ENCODE data around the gene CDH7. TPM values are rescaled to one million over a fixed set of nuclear protein-coding genes. Genes with fewer than 3 reads are reported as not detected.

The CDH7 gene, protein sequence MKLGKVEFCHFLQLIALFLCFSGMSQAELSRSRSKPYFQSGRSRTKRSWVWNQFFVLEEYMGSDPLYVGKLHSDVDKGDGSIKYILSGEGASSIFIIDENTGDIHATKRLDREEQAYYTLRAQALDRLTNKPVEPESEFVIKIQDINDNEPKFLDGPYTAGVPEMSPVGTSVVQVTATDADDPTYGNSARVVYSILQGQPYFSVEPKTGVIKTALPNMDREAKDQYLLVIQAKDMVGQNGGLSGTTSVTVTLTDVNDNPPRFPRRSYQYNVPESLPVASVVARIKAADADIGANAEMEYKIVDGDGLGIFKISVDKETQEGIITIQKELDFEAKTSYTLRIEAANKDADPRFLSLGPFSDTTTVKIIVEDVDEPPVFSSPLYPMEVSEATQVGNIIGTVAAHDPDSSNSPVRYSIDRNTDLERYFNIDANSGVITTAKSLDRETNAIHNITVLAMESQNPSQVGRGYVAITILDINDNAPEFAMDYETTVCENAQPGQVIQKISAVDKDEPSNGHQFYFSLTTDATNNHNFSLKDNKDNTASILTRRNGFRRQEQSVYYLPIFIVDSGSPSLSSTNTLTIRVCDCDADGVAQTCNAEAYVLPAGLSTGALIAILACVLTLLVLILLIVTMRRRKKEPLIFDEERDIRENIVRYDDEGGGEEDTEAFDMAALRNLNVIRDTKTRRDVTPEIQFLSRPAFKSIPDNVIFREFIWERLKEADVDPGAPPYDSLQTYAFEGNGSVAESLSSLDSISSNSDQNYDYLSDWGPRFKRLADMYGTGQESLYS
- under 1 TPM in 5 of 7 donors, not detected in 2; under 0.01 to 0.94 (median 0.08) TPM for total RNA-seq
- under 1 TPM; 0.04 to 0.07 TPM for polyA plus RNA-seq
- long read RNA-seq, donor 1 = 0 reads
- long read RNA-seq, donor 2, full-length matches to known transcripts = 1 of 9 reads
- long read RNA-seq, donor 2, partial matches to known transcripts = 8 of 9 reads
- long read RNA-seq, donor 2, other reads (novel, unspliced or antisense) = 0 of 9 reads
- long read RNA-seq, donor 3 = 0 reads

DNA sequence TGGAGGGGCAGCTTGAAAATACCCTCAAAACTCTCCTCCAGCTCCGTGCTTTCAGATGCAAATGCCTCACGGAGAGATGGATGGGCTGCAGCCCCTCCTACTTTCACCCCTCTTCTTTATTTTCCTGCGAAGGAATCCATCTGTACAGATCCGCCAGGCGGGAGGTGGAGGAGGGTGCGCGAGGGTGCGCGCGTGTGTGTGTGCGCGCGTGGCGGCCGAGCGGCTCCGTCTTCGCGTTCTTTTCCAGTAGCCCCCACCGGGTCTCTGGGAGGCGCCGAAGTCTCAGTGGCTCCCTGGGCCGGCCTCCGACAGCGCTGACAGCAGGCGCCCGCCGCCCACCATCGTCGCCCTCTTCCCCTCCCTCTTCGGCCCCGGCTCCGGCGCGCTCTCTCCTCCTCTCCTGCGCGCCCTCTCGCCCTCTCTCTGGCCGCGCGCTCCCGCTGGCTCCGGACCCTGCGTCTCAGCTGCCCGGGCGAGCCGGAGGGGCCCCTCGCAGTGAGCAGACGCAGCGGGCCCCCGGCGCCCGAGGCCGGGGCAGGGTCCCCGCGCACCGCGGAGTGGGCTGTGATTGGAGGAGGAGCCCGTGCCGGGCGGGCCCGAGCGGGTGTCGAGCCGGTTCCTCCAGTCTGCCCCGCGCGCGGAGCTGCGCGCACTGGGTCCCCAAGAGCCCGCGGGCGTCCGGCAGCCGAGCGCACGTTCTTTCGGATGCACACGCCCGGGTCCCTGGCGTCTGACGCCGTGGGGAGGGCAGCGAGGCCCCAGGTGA lies at the start of gene CDH7:
TSS of gene CDH7 (plus strand) at position 624 of the 766 bp plus-strand sequence. CDS start 11,831 bp downstream, outside the sequence.
- no peaks in the 10 kb centered on the region for H3K9me3 ChIP-seq
- intact Hi-C loops (cut with DNase I) = no loop called here
- H3K27me3 ChIP-seq = no peaks in the 10 kb centered on the region
- H3K4me3 ChIP-seq = no peak within 1 kb of the TSS
- peak in 1 of 5 donors; percentile 6 for DNase-seq
- no peak within 1 kb of the TSS for H3K27ac ChIP-seq
- H3K4me1 ChIP-seq (ENCODE audit: insufficient read depth) = peaks cover 2% of the 10 kb centered on the region
- 0 to 1% (median 1%) methylated on average over 73 to 85 of the region's 85 CpGs for WGBS, 3 donors
- no peaks in the 10 kb centered on the region for H3K36me3 ChIP-seq
- TF ChIP-seq, protein P1, sequence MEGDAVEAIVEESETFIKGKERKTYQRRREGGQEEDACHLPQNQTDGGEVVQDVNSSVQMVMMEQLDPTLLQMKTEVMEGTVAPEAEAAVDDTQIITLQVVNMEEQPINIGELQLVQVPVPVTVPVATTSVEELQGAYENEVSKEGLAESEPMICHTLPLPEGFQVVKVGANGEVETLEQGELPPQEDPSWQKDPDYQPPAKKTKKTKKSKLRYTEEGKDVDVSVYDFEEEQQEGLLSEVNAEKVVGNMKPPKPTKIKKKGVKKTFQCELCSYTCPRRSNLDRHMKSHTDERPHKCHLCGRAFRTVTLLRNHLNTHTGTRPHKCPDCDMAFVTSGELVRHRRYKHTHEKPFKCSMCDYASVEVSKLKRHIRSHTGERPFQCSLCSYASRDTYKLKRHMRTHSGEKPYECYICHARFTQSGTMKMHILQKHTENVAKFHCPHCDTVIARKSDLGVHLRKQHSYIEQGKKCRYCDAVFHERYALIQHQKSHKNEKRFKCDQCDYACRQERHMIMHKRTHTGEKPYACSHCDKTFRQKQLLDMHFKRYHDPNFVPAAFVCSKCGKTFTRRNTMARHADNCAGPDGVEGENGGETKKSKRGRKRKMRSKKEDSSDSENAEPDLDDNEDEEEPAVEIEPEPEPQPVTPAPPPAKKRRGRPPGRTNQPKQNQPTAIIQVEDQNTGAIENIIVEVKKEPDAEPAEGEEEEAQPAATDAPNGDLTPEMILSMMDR (IDR thresholded peaks at IDR 0.05) = no peak
- TF ChIP-seq POLR2A (IDR thresholded peaks at IDR 0.05) (no peak), EP300 (IDR thresholded peaks at IDR 0.05) (no peak)

DNA sequence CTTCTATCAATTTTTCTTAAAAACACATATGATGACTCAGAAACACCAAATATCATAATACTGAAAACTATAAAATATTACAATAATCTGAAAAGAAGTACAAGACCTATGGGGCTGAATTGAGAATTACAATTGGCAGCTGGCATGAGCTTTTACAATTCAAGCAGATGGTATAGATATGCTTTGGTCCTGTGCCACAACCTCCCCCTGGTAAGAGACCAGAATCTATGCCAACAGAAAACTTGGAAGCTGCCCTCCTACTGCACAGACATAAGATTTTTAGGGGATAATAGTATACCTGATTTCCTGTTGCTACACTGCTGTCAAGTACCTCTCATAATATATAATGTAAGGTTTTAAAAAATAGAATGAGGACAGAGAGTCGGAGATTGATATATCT lies 46.8 kb upstream of the CDH7 start:
- 78 to 85% (median 83%) methylated on average over 1 of the region's 1 CpG for WGBS, 3 donors
- TF ChIP-seq EP300 (IDR thresholded peaks at IDR 0.05) (no peak), POLR2A (IDR thresholded peaks at IDR 0.05) (no peak)
- TF ChIP-seq, protein P1 (IDR thresholded peaks at IDR 0.05) = no peak
- Histone ChIP-seq H3K4me3 (no peak overlapping the region), H3K36me3 (no peaks in the 10 kb centered on the region), H3K27ac (no peak overlapping the region), H3K4me1 (ENCODE audit: insufficient read depth) (no peaks in the 10 kb centered on the region), H3K27me3 (no peaks in the 10 kb centered on the region), H3K9me3 (no peaks in the 10 kb centered on the region)
- intact Hi-C loops (cut with DNase I) = no loop called here
- DNase-seq = no peak

DNA sequence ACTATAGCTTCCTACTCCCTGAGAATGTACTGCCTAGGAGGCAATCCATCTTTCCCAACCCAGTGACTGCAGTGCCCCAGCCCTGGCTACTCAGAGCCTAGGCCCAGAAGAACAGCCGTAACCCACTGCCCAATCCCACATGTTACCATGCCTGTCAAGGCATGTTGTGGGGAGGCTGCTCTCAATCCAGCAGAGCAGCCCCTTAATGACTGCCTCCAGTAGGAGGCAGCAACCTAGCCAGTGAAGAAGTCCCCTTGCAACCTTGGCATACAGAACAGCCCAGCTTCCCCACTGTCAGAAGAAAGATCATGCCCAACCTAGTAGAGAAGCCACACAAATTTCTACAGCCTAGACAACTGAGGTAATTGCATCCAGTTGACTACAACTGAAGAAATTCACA lies 44.2 kb upstream of the CDH7 start:
- intact Hi-C loops (cut with DNase I) = no loop called here
- TF ChIP-seq POLR2A (IDR thresholded peaks at IDR 0.05) (no peak), EP300 (IDR thresholded peaks at IDR 0.05) (no peak)
- TF ChIP-seq, protein P1 (IDR thresholded peaks at IDR 0.05) = no peak
- Histone ChIP-seq H3K4me3 (no peak overlapping the region), H3K4me1 (ENCODE audit: insufficient read depth) (no peaks in the 10 kb centered on the region), H3K36me3 (no peaks in the 10 kb centered on the region), H3K27me3 (no peaks in the 10 kb centered on the region), H3K9me3 (no peaks in the 10 kb centered on the region), H3K27ac (no peak overlapping the region)
- WGBS, 3 donors = 92 to 95% (median 92%) methylated on average over 1 of the region's 1 CpG
- DNase-seq = no peak

DNA sequence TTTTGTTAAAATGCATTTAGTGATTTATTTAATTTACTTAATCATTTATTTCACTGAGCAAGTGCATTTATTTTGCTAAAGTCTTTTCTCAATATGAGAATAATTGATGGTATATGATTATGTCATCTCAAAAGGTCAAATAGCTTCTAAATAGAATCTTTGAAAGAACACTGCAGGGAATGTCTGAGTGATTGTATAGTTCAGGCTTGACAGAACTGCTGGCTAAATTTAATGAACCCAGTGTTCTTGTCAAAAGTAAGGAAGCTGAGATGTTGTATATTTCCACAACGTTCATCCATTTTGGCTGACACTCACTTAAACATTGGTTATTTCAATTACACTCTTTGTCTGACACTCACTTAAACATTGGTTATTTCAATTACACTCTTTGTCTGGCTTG lies 39.3 kb upstream of the CDH7 start:
- Histone ChIP-seq H3K4me1 (ENCODE audit: insufficient read depth) (no peaks in the 10 kb centered on the region), H3K27me3 (no peaks in the 10 kb centered on the region), H3K9me3 (no peaks in the 10 kb centered on the region), H3K4me3 (no peak overlapping the region), H3K27ac (no peak overlapping the region), H3K36me3 (no peaks in the 10 kb centered on the region)
- TF ChIP-seq EP300 (IDR thresholded peaks at IDR 0.05) = no peak
- TF ChIP-seq POLR2A (IDR thresholded peaks at IDR 0.05) = no peak
- TF ChIP-seq, protein P1 (IDR thresholded peaks at IDR 0.05) = no peak
- WGBS, 3 donors = 39 to 49% (median 46%) methylated on average over 1 of the region's 1 CpG
- no peak for DNase-seq
- intact Hi-C loops (cut with DNase I) = no loop called here
